CMK (cell line): Measurements from ENCODE around the gene CLEC18B.
"Not testable (repeated sequence)": the region's sequence is repeated elsewhere in the genome, so short reads cannot be mapped to it uniquely, and the experiment has no call there.

Experiments
- DNase-seq: peaks from one replicate; pipeline ENCODE4 v3.0.0-alpha.2; 2010; ENCODE audit warnings: low read depth

CLEC18B gene

GRCh38 chr16:74443624-74444346 is 22.5 kb upstream of the CLEC18B start:
- DNase-seq = not testable (repeated sequence)

GRCh38 chr16:74439685-74440084 is 18.4 kb upstream of the CLEC18B start:
- no peak for DNase-seq

GRCh38 chr16:74438492-74438979 is 17.3 kb upstream of the CLEC18B start:
- no peak for DNase-seq

- no peak for DNase-seq
These were observed 10.2 kb upstream of the CLEC18B start for GRCh38 chr16:74431516-74431915.

- not testable (repeated sequence) for DNase-seq
These were observed 8.9 kb upstream of the CLEC18B start for GRCh38 chr16:74430036-74430712.

- not testable (repeated sequence) for DNase-seq
These were observed 7.2 kb upstream of the CLEC18B start for GRCh38 chr16:74428493-74428892.

GRCh38 chr16:74425751-74426150 is 4.5 kb upstream of the CLEC18B start:
- not testable (repeated sequence) for DNase-seq

- not testable (repeated sequence) for DNase-seq
These were observed 2.4 kb upstream of the CLEC18B start for GRCh38 chr16:74423721-74424120.

GRCh38 chr16:74422086-74422485 is 808 bp upstream of the CLEC18B start:
- DNase-seq = not testable (repeated sequence)

GRCh38 chr16:74421482-74421785 is 156 bp upstream of the CLEC18B start:
- not testable (repeated sequence) for DNase-seq

GRCh38 chr16:74419811-74420210 is 1.5 kb downstream of the CLEC18B start:
- not testable (repeated sequence) for DNase-seq

- DNase-seq = not testable (repeated sequence)
These were observed 3.4 kb downstream of the CLEC18B start for GRCh38 chr16:74417897-74418296.

- DNase-seq = not testable (repeated sequence)
These were observed 7.4 kb downstream of the CLEC18B start for GRCh38 chr16:74413920-74414319.

GRCh38 chr16:74413485-74413884 is 7.8 kb downstream of the CLEC18B start:
- not testable (repeated sequence) for DNase-seq

- not testable (repeated sequence) for DNase-seq
These were observed 8.4 kb downstream of the CLEC18B start for GRCh38 chr16:74412775-74413390.

GRCh38 chr16:74412138-74412774 is 9.0 kb downstream of the CLEC18B start:
- not testable (repeated sequence) for DNase-seq

GRCh38 chr16:74410981-74411380 is 10.3 kb downstream of the CLEC18B start:
- DNase-seq = not testable (repeated sequence)

GRCh38 chr16:74410057-74410957 is 11.0 kb downstream of the CLEC18B start:
- not testable (repeated sequence) for DNase-seq

- not testable (repeated sequence) for DNase-seq
These were observed 11.9 kb downstream of the CLEC18B start for GRCh38 chr16:74409185-74409981.

- DNase-seq = not testable (repeated sequence)
These were observed 13.9 kb downstream of the CLEC18B start for GRCh38 chr16:74407362-74407705.
